Ramos (cell line): Measurements from ENCODE around the gene HORMAD1.
"Not testable (repeated sequence)": the region's sequence is repeated elsewhere in the genome, so short reads cannot be mapped to it uniquely, and the experiment has no call there.

ENCODE experiments used
- in situ Hi-C: fragments of 300-500 bp; cut with MboI; formaldehyde crosslinking; loops from one replicate; pipeline ENCODE4 v1.14.3; 2022; ENCODE audit warnings: low sequenced_read_pairs; ENCODE audit not compliant: unreplicated experiment

Gene HORMAD1, protein sequence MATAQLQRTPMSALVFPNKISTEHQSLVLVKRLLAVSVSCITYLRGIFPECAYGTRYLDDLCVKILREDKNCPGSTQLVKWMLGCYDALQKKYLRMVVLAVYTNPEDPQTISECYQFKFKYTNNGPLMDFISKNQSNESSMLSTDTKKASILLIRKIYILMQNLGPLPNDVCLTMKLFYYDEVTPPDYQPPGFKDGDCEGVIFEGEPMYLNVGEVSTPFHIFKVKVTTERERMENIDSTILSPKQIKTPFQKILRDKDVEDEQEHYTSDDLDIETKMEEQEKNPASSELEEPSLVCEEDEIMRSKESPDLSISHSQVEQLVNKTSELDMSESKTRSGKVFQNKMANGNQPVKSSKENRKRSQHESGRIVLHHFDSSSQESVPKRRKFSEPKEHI

DNA sequence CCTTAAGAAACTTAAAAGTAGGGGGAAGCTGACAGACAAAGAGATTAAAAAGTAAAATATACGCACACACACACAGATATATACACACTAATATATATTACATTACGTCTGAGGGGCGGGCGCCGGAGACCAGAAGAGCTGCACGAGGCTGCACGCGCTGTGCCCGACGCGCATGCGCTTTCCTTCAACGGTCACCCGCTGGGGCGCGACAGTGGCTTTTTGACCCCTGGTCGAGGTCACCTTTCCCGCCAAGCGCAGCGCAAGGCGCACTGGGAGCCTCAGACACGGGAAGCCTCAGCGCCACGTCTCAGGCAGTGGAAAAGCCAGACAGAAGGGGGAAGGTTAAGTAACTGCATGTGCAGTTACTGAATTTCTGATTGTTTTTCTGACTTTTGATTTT lies at the start of gene HORMAD1:
HORMAD1 (minus strand) TSS at position 193 of the 400 bp plus-strand sequence. CDS start 1,390 bp downstream, outside the sequence.
- in situ Hi-C loops, result no loop called here

DNA sequence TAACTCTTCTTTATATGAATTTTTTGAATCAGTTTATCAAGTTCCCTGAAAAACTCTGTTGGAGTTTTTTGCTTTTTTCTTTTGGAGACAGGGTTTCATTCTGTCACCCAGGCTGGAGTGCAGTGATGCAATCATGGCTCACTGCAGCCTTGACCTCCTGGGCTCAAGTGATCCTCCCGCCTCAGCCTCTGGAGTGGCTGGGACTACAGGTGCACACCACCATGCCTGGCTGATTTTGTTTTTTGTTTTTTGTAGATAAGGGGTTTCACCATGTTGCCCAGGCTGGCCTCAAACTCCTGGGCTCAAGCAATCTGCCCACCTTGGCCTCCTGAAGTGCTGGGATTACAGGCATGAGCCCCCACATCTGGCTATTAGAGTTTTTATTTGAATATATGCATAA lies 47.0 kb upstream of the HORMAD1 start:
- in situ Hi-C loops, result not testable (repeated sequence)

DNA sequence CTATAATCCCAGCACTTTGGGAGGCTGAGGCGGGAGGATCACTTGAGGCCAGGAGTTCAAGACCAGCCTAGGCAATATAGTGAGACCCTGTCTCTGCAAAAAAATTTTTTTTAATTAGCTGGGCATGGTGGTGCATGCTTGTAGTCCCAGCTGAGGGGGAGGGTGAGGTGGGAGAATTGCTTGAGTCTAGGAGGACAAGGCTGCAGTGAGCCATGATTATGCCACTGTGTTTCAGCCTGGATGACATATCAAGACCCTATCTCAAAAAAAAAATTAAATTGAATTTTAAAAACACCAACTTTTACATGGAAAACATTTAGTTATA lies 45.2 kb upstream of the HORMAD1 start:
- in situ Hi-C loops, result not testable (repeated sequence)

DNA sequence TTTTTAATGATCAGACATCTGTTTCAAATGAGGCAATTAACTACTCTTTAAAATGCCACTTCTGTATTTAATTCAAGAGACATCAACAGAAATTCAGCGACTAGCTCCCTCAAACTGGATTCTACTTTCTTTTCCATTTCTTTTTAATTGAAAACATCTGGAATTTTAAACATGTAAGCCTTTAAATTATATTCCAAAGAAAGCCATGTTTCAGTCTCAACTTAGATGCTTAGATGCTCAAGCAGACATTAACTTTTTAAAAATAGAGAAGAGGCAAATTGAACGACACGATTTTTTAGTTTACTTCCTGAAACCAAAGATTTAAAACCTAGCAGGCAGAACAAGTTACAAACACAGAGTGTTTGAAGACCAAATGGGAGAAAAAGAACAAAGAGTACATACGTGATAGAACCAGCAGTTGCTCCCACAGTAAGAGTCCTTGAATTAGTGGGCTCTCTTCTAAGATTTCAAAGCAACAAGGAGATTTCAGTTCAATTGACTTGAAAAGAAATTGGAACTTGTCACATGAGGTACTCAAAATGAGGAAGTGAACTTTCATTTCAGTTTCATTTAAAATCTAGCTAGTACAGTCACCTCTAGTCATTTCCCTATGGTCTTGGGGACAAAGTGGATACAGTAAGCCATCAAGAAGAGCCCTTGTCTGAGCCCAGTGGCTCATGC lies 44.7 kb upstream of the HORMAD1 start, which contains the start of gene CTSS:
CTSS (minus strand) TSS at position 483 of the 681 bp plus-strand sequence. CDS start 1,015 bp downstream, outside the sequence.
- in situ Hi-C loops, result no loop called here

DNA sequence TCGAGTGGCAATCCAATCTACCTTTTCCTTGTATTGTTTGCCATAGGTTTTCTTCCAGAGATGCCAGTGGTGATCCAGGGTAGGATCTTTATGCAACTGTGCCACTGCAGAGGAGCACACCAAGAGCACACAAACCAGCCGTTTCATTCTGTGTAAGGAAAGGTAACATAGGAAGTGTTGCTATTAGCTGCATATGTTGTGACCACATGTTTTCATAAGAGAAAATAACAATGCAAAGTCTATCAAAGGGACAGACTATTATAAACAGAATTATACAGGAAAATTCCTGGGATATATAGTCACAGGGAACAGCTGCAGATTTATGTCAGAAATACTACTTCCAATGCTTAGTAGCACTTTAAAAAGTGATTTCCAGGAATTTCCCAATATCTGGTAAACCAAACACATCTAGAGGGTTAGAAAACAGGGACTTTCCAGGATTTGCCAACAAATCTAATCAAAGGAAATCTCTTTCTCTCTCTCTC lies 44.0 kb upstream of the HORMAD1 start:
- in situ Hi-C loops, result no loop called here

DNA sequence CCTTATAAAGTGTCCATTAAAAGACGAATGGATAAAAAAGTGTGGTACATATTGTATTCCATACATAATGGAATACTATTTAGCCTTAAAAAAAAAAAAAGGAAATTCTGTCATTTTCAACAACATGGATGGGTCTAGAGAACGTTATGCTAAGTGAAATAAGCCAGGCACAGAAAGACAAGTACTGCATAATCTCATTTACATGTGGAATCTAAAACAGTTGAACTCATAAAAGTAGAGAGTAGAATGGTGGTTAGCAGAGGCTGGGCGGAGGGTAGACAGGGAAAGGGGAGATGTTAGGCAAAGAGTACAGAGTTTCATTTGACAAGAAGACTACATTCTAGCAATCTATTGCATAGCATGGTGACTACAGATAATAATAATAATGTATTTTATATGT lies 42.3 kb upstream of the HORMAD1 start:
- in situ Hi-C loops, result no loop called here

DNA sequence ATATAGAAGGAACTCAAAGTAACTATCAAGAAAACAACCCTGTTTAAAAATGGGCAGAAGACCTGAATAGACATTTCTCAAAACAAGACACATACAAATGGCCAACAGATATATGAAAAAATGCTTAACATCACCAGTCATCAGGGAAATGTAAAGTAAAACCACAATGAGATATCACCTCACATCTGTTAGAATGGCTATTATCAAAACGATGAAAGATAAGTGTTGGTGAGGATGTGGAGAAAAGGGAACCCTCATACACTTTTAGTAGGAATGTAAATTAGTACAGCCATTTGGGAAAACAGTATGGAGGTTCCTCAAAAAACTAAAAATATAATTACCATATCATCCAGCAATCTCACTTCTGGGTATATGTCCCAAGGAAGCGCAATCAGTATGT lies 41.9 kb upstream of the HORMAD1 start:
- in situ Hi-C loops, result no loop called here

DNA sequence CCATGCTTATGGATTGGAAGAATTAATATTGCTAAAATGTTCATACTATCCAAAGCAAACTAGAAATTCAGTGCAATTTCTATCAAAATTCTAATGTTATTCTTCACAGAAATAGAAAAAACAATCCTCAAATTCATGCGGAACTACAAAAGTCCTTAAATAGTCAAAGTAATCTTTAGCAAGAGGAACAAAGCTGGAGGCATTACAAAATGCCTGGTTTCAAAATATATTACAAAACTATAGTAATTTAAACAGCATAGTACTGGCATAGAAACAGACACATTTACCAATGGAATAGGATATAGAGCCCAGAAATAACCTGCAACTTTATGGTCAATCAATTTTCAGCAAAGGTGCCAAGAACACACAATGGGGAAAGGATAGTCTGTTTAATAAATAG lies 41.1 kb upstream of the HORMAD1 start:
- in situ Hi-C loops, result no loop called here

DNA sequence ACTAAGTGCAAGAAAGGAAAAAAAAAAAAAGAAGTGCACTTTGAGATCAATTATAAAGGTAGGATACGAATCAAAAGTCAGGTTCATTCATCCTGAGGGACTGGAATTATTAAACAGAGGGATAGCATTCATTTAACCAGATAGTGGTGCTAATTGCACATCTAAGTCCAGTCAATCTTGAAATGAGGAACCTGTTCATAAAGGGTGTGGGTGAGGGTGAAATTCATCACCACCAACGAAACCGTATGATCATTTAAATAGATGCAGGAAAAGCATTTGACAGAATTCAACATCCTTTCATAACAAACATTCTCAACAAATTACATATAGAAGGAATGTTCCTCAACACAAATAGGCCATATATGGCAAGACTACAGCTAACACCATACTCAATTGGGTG lies 39.3 kb upstream of the HORMAD1 start:
- in situ Hi-C loops, result no loop called here

DNA sequence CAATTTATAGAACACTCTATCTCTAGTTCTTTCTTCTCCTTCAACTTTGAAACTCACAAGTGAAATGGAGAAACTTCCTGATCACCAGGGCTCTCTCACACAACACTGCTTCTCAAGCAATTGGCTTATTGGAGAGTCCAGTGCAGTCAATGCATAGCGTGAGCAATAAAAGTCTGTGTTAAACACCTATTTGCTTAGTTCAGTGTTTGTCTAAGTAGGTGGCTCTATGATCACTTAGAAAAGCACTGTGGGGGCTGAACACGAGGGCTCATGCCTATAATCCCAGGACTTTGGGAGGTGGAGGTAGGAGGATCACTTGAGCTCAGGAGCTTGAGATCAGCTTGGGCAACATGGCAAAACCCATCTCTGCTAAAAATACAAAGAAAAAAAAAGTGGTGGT lies 32.7 kb upstream of the HORMAD1 start:
- in situ Hi-C loops, result no loop called here

DNA sequence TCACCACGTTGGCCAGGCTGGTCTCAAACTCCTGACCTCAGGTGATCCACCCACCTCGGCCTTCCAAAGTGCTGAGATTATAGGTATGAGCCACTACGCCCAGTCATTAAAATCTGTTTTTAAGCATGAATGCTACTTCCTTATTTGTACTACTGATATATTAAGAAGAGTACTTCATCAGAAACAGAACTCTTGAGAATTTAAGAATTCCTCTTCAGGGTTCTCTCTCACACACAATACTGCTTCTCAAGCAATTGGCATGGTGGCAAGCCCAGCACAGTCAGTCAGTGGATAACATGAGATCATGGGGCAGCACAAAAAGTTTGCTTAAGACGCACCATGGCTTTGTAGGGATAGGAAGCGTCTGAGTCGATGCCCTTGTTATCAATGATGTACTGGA lies 30.7 kb upstream of the HORMAD1 start:
- in situ Hi-C loops, result no loop called here

DNA sequence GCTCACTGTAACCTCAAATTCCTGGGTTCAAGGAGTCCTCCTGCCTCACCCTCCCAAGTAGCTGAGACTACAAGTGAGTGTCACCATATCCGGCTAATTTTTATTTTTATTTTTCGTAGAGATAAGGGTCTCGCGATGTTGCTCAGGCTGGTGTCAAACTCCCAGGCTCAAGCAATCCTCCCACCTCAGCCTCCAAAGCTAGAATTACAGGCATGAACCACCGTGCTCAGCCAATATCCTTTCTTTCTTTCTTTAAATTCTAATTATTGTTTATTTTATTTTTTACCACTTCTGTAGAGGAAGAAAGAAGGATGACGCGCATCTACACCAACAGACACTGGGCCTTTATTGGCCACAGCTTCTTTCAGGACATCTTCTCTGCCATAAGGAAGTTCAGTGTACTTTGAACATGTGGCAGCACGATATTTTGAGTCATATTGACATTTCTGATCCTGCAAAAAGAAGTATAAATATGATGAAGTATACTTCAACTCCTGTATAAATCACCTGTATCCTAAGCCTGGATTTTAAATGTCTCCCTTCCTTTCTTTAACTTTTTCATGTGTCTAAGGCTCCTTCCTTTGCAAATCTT lies 29.1 kb upstream of the HORMAD1 start:
- in situ Hi-C loops, result no loop called here

DNA sequence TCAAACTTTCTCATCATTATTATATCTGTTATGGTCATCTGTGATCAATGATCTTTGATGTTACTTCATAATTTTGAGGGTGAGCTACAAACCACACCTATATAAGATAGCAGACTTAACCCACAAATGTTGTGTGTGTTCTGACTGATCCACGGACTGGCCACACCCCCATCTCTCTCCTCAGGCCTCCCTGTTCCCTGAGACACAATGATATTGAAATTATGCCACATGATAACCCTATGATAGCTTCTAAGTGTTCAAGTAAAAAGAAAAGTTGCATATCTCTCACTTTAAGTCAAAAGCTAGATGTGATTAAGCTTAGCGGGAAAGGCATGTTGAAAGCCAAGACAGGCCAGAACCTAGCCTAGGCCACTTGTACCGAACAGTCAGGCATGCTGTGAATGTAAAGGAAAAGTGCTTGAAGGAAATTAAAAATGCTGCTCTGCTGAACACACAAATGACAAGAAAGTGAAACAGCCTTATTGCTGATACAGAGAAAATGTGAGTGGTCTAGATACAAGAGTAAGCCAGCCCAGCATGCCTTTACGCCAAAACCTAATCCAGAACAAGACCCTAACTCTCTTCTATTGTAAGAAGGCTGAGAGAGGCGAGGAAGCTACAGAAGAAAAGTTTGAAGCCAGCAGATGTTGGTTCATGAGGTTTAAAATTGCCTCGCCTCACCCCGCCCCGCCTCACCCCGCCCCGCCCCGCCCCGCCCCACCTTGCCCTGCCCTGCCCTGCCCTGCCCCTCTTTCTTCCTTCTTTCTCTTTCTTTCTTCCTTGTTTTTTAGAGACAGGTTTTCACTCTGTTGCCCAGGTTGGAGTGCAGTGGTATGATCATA lies 28.4 kb upstream of the HORMAD1 start:
- in situ Hi-C loops, result no loop called here

DNA sequence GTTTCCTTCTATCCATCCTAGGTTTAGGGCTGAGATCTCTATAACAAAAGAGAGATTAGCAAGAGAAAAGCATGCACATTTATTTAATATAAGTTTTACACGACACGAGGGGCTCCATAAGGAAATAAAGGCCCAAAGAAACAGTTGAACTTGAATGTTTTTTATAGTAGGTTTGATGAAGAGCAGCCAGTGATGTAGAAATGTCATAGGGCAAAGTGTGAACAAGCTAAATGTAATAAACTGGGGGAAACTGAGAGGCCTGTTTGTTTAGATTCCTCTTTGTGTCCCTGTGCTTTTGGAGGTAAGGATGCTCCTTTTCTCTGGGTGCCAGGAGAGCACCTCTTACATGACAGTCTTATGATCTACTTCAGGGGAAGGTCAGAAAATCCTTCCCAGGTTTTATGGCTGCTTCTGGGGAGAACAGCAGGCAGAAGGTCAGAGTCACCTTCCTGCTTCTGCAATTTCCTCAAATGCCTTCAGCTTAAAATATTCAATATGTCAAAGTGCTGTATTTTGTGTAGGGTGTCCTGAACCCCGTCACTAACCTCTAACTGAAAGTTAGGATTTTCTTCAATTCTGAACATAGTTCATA lies 9.5 kb upstream of the HORMAD1 start:
- in situ Hi-C loops, result no loop called here

DNA sequence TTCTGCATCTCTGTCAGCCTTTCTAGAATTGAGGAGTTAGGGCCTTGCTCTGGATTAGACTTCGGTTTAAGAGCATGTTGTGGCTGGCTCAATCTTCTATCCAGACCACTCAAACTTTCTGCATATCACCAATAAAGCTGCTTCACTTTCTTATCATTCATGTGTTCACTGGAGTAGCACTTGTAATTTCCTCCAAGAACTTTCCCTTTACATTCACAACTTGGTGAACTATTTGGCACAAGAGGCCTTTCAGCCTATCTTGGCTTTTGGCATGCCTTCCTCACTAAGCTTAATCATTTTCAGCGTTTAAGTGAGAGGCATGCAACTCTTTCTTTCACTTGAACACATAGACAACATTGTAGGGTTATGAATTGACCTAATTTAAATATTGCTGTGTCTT lies 3.6 kb upstream of the HORMAD1 start:
- in situ Hi-C loops, result no loop called here

DNA sequence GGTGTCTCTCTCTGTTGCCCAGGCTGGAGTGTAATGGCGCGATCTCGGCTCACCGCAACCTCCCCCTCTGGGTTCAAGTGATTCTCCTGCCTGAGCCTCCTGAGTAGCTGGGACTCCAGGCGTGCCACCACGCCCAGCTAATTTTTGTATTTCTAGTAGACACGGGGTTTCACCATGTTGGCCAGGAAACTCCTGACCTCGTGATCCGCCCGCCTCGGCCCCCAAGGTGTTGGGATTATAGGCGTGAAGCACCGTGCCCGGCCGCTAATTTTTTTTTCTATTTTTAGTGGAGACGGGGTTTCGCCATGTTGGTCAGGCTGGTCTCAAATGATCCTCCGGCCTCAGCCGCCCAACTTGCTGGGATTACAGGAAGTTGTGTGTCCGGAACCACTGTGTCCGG lies 597 bp downstream of the HORMAD1 start:
- in situ Hi-C loops, result no loop called here

DNA sequence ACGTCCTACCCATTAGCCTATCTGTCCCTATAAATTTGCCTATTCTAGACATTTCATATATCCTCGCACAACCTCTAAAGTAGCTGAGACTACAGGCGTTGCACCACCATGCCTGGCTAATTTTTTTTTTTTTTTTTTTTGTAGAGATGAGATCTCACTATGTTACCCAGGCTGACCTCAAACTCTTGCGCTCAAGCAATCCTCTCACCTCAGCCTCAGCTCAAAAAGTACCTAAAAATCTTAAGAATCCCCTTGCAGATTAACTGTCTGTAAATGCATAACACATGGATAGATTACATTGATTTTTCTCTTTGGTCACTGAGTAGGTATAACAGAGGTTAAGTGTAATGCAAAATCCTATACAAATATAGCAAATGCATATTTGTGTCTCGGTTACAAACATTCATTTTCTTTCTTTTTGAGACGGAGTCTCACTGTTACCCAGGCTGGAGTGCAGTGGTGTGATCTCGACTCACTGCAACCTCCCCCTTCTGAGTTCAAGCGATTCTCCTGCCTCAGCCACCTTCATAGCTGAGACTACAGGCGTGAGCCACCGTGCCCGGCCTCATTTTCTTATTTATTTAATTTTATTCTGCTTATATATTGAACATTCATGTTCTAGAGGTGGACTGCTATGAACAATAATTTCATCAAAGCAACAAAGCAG lies 2.3 kb downstream of the HORMAD1 start:
- in situ Hi-C loops, result no loop called here

DNA sequence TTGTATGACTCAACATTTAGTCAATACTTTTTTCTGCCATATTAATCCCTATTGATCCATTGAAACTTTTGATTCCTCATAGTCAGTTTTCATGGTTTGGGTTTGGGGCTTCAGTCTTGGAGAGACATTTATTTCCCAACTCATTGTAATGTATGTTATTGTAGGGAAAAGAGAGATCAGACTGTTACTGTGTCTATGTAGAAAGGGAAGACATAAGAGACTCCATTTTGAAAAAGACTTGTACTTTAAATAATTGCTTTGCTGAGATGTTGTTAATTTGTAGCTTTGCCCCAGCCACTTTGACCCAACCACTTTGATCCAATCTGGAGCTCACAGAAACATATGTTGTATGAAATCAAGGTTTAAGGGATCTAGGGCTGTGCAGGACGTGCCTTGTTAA lies 11.7 kb downstream of the HORMAD1 start:
- in situ Hi-C loops, result not testable (repeated sequence)

DNA sequence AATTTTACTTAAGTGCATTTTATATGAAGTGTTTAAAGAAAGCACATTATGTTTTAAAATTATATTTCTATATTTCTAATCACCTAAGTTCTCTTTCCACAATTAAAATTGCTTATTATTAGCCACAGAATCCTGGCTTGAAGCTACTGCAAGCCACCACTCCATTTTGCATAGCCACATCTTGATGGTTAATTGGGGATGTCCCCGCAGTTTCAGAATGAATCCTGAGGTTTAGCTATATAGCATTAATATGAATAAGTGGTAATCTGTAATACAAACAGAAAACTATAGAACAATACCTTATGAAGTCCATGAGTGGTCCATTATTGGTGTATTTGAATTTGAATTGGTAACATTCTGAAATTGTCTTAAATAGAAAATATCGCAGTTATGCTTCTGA lies 12.1 kb downstream of the HORMAD1 start:
- in situ Hi-C loops, result no loop called here

DNA sequence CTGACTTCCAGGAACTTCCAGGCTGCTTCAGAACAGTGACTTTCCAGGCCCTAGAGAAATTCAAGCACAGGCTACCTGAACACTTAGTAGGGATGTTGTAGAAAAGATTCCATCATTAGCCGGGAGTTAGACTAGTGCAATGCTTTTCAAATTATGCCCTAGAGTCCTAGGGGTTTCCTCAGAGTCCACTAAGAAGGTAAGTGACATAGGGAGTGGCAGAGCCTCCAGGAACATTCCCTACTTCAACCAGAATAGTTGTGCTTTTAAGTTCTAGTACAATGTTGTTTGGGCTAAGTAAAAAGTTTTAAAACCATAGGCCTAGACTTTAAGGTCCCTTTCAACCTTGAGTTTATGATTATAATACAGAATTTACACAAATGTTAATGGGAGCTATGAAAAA lies 14.6 kb downstream of the HORMAD1 start:
- in situ Hi-C loops, result no loop called here
